Heart right ventricle (tissue), 16 donors: ENCODE results near the gene MMP19. TPM values are rescaled to one million over a fixed set of nuclear protein-coding genes. Genes with fewer than 3 reads are reported as not detected.

Source experiments
- ATAC-seq, 8 donors: fragments of 200-7000 bp; cut with Tn5 transposase; one replicate each; pipeline ENCODE4 v1.9.1; 2020; ENCODE audit warnings: mild to moderate bottlenecking in 8 of 8, moderate library complexity in 8 of 8, moderate number of reproducible peaks in 1 of 8
- DNase-seq, 2 donors: peaks; one replicate each; pipeline ENCODE4 v3.0.0-alpha.2; 2020
- H3K27ac ChIP-seq, 10 donors: fragments of 200-600 bp; sonication (generic) in 2 of 10; one replicate each; pipeline versions ENCODE4 v1.5.0 to v1.8.0; 2020 to 2022; ENCODE audit warnings: mild to moderate bottlenecking in 3 of 10
- H3K27me3 ChIP-seq, 7 donors: fragments of 200-600 bp; one replicate each; pipeline ENCODE4 v1.8.0; 2021 to 2022; ENCODE audit warnings: mild to moderate bottlenecking in 2 of 7
- H3K36me3 ChIP-seq, 9 donors: fragments of 200-600 bp; sonication (generic) in 1 of 9; one replicate each; pipeline versions ENCODE4 v1.5.0 to v1.8.0; 2020 to 2022; ENCODE audit warnings: mild to moderate bottlenecking in 2 of 9
- H3K4me1 ChIP-seq, 9 donors: fragments of 200-600 bp; sonication (generic) in 1 of 9; one replicate each; pipeline versions ENCODE4 v1.5.0 to v1.8.0; 2020 to 2022; ENCODE audit warnings: mild to moderate bottlenecking in 4 of 9
- H3K4me3 ChIP-seq, 10 donors: fragments of 200-600 bp; sonication (generic) in 2 of 10; one replicate each; pipeline versions ENCODE4 v1.5.0 to v1.8.0; 2020 to 2022; ENCODE audit warnings: mild to moderate bottlenecking in 7 of 10, moderate library complexity in 2 of 10
- H3K9me3 ChIP-seq, 11 donors: fragments of 200-600 bp in 10 of 11; sonication (generic) in 2 of 11; one replicate each; pipeline versions ENCODE4 v1.5.0 to v1.8.0; 2013 to 2022; ENCODE audit warnings: mild to moderate bottlenecking in 2 of 11, control low read depth in 1 of 11, moderate library complexity in 1 of 11
- WGBS, 2 donors: extraction: QIAGEN DNeasy Blood & Tissue Kit; methylation state at CpG; one replicate each; pipeline ENCODE4 v1.1.7; 2013; ENCODE audit warnings: inconsistent platforms in 1 of 2; 5-methylcytosine and 5-hydroxymethylcytosine counted together
- intact Hi-C, 10 donors: fragments of 100-400 bp; cut with DNase I; formaldehyde crosslinking; loops; one replicate each; pipeline versions ENCODE4 v1.11.1 to v1.14.2; 2022
- polyA plus RNA-seq, 2 donors: library from polyadenylated mRNA; stranded (reverse); fragments of 200-250 nt; gene quantifications; one replicate each; pipeline ENCODE4 v1.2.3, GENCODE V29; 2013
- total RNA-seq, 10 donors: library from RNA; stranded (reverse); fragmentation: NEBNext Ultra II Directional in 3 of 10; extraction: Animal tissue kit (Norgen Biotek cat#: 25700) in 3 of 10; gene quantifications; one replicate each; pipeline versions ENCODE4 v1.2.1 to v1.2.4, GENCODE V29; 2021 to 2023
- TF ChIP-seq, protein P1 (sequence below), 9 donors: fragments of 200-600 bp; sonication (generic) in 2 of 9; IDR thresholded peaks; one replicate each; pipeline versions ENCODE4 v1.5.0 to v1.8.0; 2021 to 2022; ENCODE audit warnings: antibody characterized with exemption in 9 of 9, mild to moderate bottlenecking in 5 of 9, moderate library complexity in 1 of 9
- donor health status: Arrhythmogenic right ventricular cardiomyopathy.
- donor health status: ischemic (EF 13 %, LVEDD 7.1; RV severe dilation, severe dysfunction).
- donor health status: healthy with polysubstance abuse.
- donor health status: DM: no; HTN: yes; CAD: no.
- donor health status: DM: no; HTN: no; CAD: no.
- donor health status: ischemic (EF 25% LVEDD 6.9; RV normal size, moderate dysfunction).
- donor health status: ischemic (EF 25% LVEDD 5.7; RV mildly dilated, moderate dysfunction).
- donor health status: healthy.
- donor health status: DM: yes; HTN: yes; CAD: no.
- donor health status: Ischemic cardiomyopathy.
- donor health status: ischemic (EF 35%, LVEDD 5.7; RV mildly dilated, moderate dysfunction).
- donor health status: nonischemic (EF 11% LVEDD 7.7; RV severe dilation, severe dysfunction).
- donor health status: DM: yes; HTN: yes; CAD: no.
- donor health status: PGD.
- donor health status: ischemic (EF 29% LVEDD 5.4; RV normal size, mild dysfunction).
- donor health status: nonischemic (EF 23%, LVEDD 6.1; RV moderate dilation, normal function).

The MMP19 gene
- total and polyA plus RNA-seq, 12 donors = 0.72 to 11.5 (median 1.8) TPM

DNA sequence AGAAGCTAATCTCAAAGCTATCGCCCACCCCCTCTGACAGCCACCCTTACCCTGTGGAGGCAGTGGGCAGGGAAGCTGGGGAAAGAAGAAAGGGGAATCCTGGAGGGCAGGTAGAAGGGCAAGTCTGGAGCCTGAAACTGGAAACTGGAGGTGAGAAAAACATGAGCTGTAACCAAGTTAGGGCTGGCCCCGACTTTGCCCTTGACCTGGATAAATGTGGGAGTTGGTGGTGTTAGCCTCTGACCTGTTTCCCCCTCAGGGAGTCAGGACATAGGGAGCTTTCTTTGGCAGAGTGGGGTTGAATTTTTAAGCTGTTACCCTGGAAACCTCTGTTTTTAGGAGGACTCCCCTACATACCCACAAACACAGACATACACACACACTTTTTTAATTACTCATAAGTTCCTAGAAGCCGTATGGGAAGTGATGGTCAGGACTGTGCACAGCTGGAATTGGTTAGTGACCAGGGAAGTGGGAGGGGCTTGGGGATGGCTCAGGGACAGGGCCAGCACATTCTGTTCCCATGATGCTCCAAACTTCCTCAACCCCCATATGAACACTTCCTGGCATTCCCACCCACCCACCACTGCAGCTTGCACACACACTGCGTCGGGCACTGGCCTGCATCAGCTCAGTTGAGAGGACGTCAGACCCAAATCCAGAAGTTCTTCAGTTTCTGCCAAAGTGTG is 5.0 kb upstream of the MMP19 start:
- Histone ChIP-seq H3K27me3 (peaks cover 0 to 5% (median 0%) of the 10 kb centered on the region in 7 donors), H3K27ac (peak overlapping the region; percentile 81 to 96 (median 89)), H3K36me3 (no peaks in the 10 kb centered on the region), H3K4me3 (peak overlapping the region in 7 of 10 donors; percentile 8 to 40 (median 27)), H3K9me3 (no peaks in the 10 kb centered on the region), H3K4me1 (peaks cover 0 to 60% (median 19%) of the 10 kb centered on the region in 9 donors)
- intact Hi-C loops = loop anchor here in 3 of 10 donors (2.0 to 5.0 kb wide), 3 partner anchors 17 to 80 kb away; partner anchors contain the start of gene PYM1 (in 3 of the 3)
- TF ChIP-seq, protein P1, sequence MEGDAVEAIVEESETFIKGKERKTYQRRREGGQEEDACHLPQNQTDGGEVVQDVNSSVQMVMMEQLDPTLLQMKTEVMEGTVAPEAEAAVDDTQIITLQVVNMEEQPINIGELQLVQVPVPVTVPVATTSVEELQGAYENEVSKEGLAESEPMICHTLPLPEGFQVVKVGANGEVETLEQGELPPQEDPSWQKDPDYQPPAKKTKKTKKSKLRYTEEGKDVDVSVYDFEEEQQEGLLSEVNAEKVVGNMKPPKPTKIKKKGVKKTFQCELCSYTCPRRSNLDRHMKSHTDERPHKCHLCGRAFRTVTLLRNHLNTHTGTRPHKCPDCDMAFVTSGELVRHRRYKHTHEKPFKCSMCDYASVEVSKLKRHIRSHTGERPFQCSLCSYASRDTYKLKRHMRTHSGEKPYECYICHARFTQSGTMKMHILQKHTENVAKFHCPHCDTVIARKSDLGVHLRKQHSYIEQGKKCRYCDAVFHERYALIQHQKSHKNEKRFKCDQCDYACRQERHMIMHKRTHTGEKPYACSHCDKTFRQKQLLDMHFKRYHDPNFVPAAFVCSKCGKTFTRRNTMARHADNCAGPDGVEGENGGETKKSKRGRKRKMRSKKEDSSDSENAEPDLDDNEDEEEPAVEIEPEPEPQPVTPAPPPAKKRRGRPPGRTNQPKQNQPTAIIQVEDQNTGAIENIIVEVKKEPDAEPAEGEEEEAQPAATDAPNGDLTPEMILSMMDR (IDR thresholded peaks at IDR 0.05) = no peak
- peak; percentile 93 to 98 (median 96) for ATAC-seq
- WGBS, 2 donors = 31 to 34% methylated on average over 6 of the region's 6 CpGs
- peak; percentile 84 to 92 for DNase-seq

DNA sequence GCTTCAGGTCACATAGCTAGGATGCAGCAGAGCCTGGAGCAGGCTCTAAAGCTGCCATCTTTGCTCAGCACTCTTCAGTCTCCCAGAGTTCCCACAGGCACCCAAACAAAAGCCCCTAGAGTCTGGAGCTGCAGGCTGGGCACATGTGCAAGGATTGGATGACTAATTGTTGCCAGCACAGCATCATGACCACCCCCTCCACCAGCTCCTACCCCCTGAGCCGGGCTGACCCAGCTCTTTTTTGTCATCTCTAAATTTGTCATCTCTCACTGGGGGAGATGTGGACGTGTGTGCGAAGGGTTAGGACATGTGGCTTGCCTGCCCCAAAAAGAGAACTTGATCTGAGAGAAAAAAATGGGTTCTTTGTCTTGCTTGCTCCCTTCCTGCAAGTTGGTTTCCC is 4.3 kb upstream of the MMP19 start:
- no peak overlapping the region for H3K4me3 ChIP-seq
- peaks cover 0 to 7% (median 0%) of the 10 kb centered on the region in 7 donors for H3K27me3 ChIP-seq
- TF ChIP-seq, protein P1 (IDR thresholded peaks at IDR 0.05) = no peak
- peaks cover 0 to 60% (median 19%) of the 10 kb centered on the region in 9 donors for H3K4me1 ChIP-seq
- H3K9me3 ChIP-seq = no peaks in the 10 kb centered on the region
- peak overlapping the region; percentile 81 to 96 (median 89) for H3K27ac ChIP-seq
- ATAC-seq (peak in 3 of 8 donors; percentile 24 to 36 (median 27)), DNase-seq (no peak)
- intact Hi-C loops = loop anchor here in 2 of 10 donors (2.0 to 5.0 kb wide), 2 partner anchors 16 to 80 kb away; partner anchors contain the start of gene PYM1 (in 2 of the 2)
- WGBS, 2 donors = 57 to 64% methylated on average over 3 of the region's 3 CpGs
- H3K36me3 ChIP-seq = no peaks in the 10 kb centered on the region

DNA sequence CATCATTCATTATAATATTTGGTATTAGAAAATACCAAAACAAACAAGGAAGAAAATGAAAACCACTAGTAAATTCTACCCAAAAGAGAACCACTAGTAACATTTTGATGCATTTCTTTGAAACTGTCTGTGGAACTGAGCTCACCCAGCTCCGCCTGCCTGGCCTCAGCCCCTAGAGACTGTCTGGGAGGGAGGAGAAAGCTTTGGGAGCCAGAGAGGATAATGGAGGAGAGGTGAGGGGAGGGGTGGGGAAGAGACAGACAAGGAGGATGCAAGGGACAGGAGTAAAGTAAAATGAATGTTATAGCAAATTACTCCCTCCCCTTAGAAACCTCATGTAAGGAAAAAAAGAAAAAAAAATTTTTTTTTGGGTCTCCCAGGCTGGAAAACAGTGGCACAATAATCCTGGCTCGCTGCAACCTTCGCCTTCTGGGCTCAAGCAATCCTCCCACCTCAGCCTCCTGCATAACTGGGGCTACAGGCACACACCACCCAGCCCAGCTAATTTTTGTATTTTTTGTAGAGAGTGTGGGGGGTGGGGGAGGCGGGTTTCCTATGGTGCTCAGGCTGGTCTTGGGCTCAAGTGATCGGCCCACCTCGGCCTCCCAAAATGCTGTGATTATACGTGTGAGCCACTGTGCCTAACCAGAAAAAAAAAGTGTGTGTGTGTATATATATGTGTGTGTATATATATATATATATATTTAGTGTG is 3.2 kb upstream of the MMP19 start:
- 74 to 79% methylated on average over 7 of the region's 7 CpGs for WGBS, 2 donors
- peak overlapping the region in 7 of 10 donors; percentile 53 to 96 (median 85) for H3K27ac ChIP-seq
- no peak for ATAC-seq
- H3K27me3 ChIP-seq = peaks cover 0 to 7% (median 0%) of the 10 kb centered on the region in 7 donors
- intact Hi-C loops = loop anchor here in 2 of 10 donors (2.0 to 5.0 kb wide), 2 partner anchors 15 to 81 kb away; partner anchors contain the start of gene PYM1 (in 2 of the 2)
- H3K4me3 ChIP-seq = no peak overlapping the region
- no peaks in the 10 kb centered on the region for H3K36me3 ChIP-seq
- no peak for DNase-seq
- H3K9me3 ChIP-seq = no peaks in the 10 kb centered on the region
- H3K4me1 ChIP-seq = peaks cover 0 to 69% (median 19%) of the 10 kb centered on the region in 9 donors
- TF ChIP-seq, protein P1 (IDR thresholded peaks at IDR 0.05) = no peak

DNA sequence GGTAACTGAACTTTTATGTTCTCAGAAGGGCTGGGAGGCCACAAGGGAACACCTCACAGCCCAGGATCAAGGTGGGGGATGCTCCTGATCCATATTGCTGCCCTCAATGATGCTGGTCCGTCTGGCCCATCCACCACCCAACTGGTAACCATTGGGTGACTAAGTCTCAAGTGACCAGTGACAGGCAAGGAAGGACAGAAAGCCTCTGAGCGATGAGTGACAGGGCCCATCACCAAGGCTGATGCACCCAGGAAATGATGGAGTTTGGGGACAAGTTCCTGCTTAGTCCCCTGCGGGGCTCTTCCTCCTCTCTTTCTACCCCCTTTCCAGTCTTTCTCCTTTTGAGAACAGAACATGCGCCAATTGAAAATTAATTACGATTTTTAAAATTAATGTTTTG is 2.6 kb upstream of the MMP19 start:
- Histone ChIP-seq H3K27me3 (peaks cover 0 to 7% (median 0%) of the 10 kb centered on the region in 7 donors), H3K9me3 (no peaks in the 10 kb centered on the region), H3K4me1 (peaks cover 0 to 66% (median 18%) of the 10 kb centered on the region in 9 donors), H3K27ac (peak overlapping the region in 8 of 10 donors; percentile 1 to 96 (median 56)), H3K36me3 (peaks cover 0 to 2% (median 0%) of the 10 kb centered on the region in 9 donors), H3K4me3 (no peak overlapping the region)
- TF ChIP-seq, protein P1 (IDR thresholded peaks at IDR 0.05) = no peak
- intact Hi-C loops = loop anchor here in 2 of 10 donors (5.0 kb wide), 1 partner anchor 82 kb away; the partner anchor contains the start of gene PYM1 (in 2 of the 2)
- WGBS, 2 donors = 78 to 85% methylated on average over 5 of the region's 5 CpGs
- ATAC-seq = no peak
- no peak for DNase-seq
